ENCODE data around the gene LMF1. TPM values are rescaled to one million over a fixed set of nuclear protein-coding genes. Genes with fewer than 3 reads are reported as not detected.

LMF1 gene
- total RNA-seq, 2 experiments from 2014 or later = 17.0 to 31.4 TPM

- H3K4me2 ChIP-seq (ENCODE audit: low read length) = no peak overlapping the region
- no peaks in the 10 kb centered on the region for H3K79me2 ChIP-seq (ENCODE audit: insufficient read depth, low read depth, low read length)
- no peak overlapping the region for H2AFZ ChIP-seq (ENCODE audit: low read length)
- H3K9me2 ChIP-seq (ENCODE audit: insufficient read depth, low read length) = no peaks in the 10 kb centered on the region
- no peaks in the 10 kb centered on the region for H4K20me1 ChIP-seq (ENCODE audit: insufficient read depth, low read length)
- TF ChIP-seq, protein P1, sequence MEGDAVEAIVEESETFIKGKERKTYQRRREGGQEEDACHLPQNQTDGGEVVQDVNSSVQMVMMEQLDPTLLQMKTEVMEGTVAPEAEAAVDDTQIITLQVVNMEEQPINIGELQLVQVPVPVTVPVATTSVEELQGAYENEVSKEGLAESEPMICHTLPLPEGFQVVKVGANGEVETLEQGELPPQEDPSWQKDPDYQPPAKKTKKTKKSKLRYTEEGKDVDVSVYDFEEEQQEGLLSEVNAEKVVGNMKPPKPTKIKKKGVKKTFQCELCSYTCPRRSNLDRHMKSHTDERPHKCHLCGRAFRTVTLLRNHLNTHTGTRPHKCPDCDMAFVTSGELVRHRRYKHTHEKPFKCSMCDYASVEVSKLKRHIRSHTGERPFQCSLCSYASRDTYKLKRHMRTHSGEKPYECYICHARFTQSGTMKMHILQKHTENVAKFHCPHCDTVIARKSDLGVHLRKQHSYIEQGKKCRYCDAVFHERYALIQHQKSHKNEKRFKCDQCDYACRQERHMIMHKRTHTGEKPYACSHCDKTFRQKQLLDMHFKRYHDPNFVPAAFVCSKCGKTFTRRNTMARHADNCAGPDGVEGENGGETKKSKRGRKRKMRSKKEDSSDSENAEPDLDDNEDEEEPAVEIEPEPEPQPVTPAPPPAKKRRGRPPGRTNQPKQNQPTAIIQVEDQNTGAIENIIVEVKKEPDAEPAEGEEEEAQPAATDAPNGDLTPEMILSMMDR (conservative IDR thresholded peaks at IDR 0.05; ENCODE audit: low read length) = no peak
- TF ChIP-seq EZH2phosphoT487 (IDR thresholded peaks at IDR 0.05; ENCODE audit: borderline replicate concordance, low read depth, low read length) = no peak
- no peak overlapping the region for H3K4me3 ChIP-seq (ENCODE audit: low read depth, low read length, poor library complexity, severe bottlenecking)
- intact Hi-C loops (cut with micrococcal nuclease; ENCODE audit: unreplicated experiment) = no loop called here
- DNase-seq (ENCODE audit: low spot score) = no peak
- H3K9me3 ChIP-seq (ENCODE audit: low read length) = no peaks in the 10 kb centered on the region
- peaks cover 2% of the 10 kb centered on the region for H3K4me1 ChIP-seq (ENCODE audit: insufficient read depth, low read length, poor library complexity, severe bottlenecking)
- no peaks in the 10 kb centered on the region for H3K36me3 ChIP-seq (ENCODE audit: insufficient read depth, low read length)
- ChIA-PET POLR2A (no interaction called here), CTCF (ENCODE audit: unreplicated experiment) (no interaction called here)
- no peak overlapping the region for H3K27ac ChIP-seq (ENCODE audit: low read depth, low read length, poor library complexity, severe bottlenecking)
- no TSS peak for BruUV-seq (replicated peaks)
Measured at GRCh38 chr16:876523-877241, 94.1 kb downstream of the LMF1 start.

- Histone ChIP-seq H3K4me2 (ENCODE audit: low read length) (no peak overlapping the region), H3K9me2 (ENCODE audit: insufficient read depth, low read length) (no peaks in the 10 kb centered on the region), H3K9me3 (ENCODE audit: low read length) (no peaks in the 10 kb centered on the region), H3K4me1 (ENCODE audit: insufficient read depth, low read length, poor library complexity, severe bottlenecking) (peaks cover 2% of the 10 kb centered on the region), H3K27ac (ENCODE audit: low read depth, low read length, poor library complexity, severe bottlenecking) (no peak overlapping the region), H4K20me1 (ENCODE audit: insufficient read depth, low read length) (no peaks in the 10 kb centered on the region), H3K4me3 (ENCODE audit: low read depth, low read length, poor library complexity, severe bottlenecking) (no peak overlapping the region), H3K79me2 (ENCODE audit: insufficient read depth, low read depth, low read length) (no peaks in the 10 kb centered on the region), H3K36me3 (ENCODE audit: insufficient read depth, low read length) (no peaks in the 10 kb centered on the region), H2AFZ (ENCODE audit: low read length) (no peak overlapping the region)
- intact Hi-C loops (cut with micrococcal nuclease; ENCODE audit: unreplicated experiment) = no loop called here
- DNase-seq (ENCODE audit: low spot score) = no peak
- TF ChIP-seq, protein P1 (conservative IDR thresholded peaks at IDR 0.05; ENCODE audit: low read length) = no peak
- no peak for TF ChIP-seq EZH2phosphoT487 (IDR thresholded peaks at IDR 0.05; ENCODE audit: borderline replicate concordance, low read depth, low read length)
- POLR2A ChIA-PET = no interaction called here
- CTCF ChIA-PET (ENCODE audit: unreplicated experiment) = no interaction called here
- BruUV-seq (replicated peaks) = no TSS peak
Measured at GRCh38 chr16:876041-876335, 94.8 kb downstream of the LMF1 start.

DNA sequence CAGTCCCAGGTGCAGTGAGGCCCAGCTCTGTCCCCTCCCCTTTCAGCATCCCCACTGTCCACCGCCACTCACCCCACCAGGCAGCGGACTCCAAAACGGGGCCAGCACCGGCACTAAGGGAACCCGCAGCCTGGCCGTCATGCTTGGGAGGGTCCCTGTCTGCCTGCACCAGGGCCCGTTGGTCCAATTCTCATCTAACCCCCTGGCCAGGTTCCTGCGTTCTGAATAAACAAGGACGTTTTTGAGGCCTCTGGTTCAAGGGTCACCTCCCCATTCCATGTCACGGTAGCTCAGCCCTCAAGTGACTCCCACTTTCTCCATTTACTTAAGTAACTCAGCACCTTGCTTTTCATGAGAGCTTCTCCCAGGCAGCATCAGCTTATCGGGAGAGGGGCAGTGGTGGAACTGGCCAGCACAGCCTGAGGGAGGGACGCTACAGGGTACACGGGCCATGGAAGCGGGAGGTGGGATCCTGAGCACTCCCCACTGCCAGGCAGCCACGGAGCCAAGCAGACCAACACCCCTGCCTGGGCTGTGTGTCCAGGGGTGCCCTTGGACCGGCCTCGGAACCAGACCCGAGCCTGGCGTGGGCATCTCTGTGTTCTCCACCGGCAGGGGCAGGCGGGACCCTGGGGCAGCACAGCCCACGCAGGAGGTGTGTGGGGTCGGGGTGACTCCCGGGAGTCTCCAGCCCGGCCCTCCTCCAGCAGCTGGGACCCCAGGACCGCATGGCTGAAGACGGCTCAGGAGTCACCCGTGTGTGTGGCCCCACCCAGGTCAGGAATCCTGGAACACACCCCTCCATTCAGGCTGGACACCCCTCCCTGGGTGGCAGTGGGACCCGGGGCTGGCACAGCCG, 95.4 kb downstream of the LMF1 start:
- POLR2A ChIA-PET = no interaction called here
- no peaks in the 10 kb centered on the region for H3K9me2 ChIP-seq (ENCODE audit: insufficient read depth, low read length)
- CTCF ChIA-PET (ENCODE audit: unreplicated experiment) = no interaction called here
- no peak overlapping the region for H3K27ac ChIP-seq (ENCODE audit: low read depth, low read length, poor library complexity, severe bottlenecking)
- H3K36me3 ChIP-seq (ENCODE audit: insufficient read depth, low read length) = no peaks in the 10 kb centered on the region
- H3K79me2 ChIP-seq (ENCODE audit: insufficient read depth, low read depth, low read length) = no peaks in the 10 kb centered on the region
- DNase-seq (ENCODE audit: low spot score) = no peak
- no TSS peak for BruUV-seq (replicated peaks)
- no peak overlapping the region for H3K4me2 ChIP-seq (ENCODE audit: low read length)
- intact Hi-C loops (cut with micrococcal nuclease; ENCODE audit: unreplicated experiment) = no loop called here
- H3K9me3 ChIP-seq (ENCODE audit: low read length) = no peaks in the 10 kb centered on the region
- no peaks in the 10 kb centered on the region for H4K20me1 ChIP-seq (ENCODE audit: insufficient read depth, low read length)
- no peak overlapping the region for H3K4me3 ChIP-seq (ENCODE audit: low read depth, low read length, poor library complexity, severe bottlenecking)
- H2AFZ ChIP-seq (ENCODE audit: low read length) = no peak overlapping the region
- H3K4me1 ChIP-seq (ENCODE audit: insufficient read depth, low read length, poor library complexity, severe bottlenecking) = peaks cover 2% of the 10 kb centered on the region
- no peak for TF ChIP-seq EZH2phosphoT487 (IDR thresholded peaks at IDR 0.05; ENCODE audit: borderline replicate concordance, low read depth, low read length)
- TF ChIP-seq, protein P1 (conservative IDR thresholded peaks at IDR 0.05; ENCODE audit: low read length) = no peak

All from OCI-LY7 (cell line).